ENCODE data around the gene CA7.
"Not testable (repeated sequence)": the region's sequence is repeated elsewhere in the genome, so short reads cannot be mapped to it uniquely, and the experiment has no call there.

Gene CA7

GRCh38 chr16:66857437-66857836 is 13.2 kb downstream of the CA7 start:
- no peak overlapping the region for H3K4me3 ChIP-seq (replicated peaks; ENCODE audit: low read depth, low read length)
- DNase-seq (ENCODE audit: extremely low read depth, low read depth), result no peak
- TF ChIP-seq CTCF (IDR thresholded peaks at IDR 0.05; ENCODE audit: low read depth, low read length, missing control alignments), result no peak

- DNase-seq (ENCODE audit: extremely low read depth, low read depth), result no peak
- no peak overlapping the region for H3K4me3 ChIP-seq (replicated peaks; ENCODE audit: low read depth, low read length)
- TF ChIP-seq CTCF (IDR thresholded peaks at IDR 0.05; ENCODE audit: low read depth, low read length, missing control alignments), result no peak
Measured at GRCh38 chr16:66858740-66859396, 14.7 kb downstream of the CA7 start.

GRCh38 chr16:66859397-66860068 is 15.3 kb downstream of the CA7 start:
- no peak for DNase-seq (ENCODE audit: extremely low read depth, low read depth)
- TF ChIP-seq CTCF (IDR thresholded peaks at IDR 0.05; ENCODE audit: low read depth, low read length, missing control alignments), result no peak
- no peak overlapping the region for H3K4me3 ChIP-seq (replicated peaks; ENCODE audit: low read depth, low read length)

GRCh38 chr16:66862023-66862520 is 17.9 kb downstream of the CA7 start:
- no peak for TF ChIP-seq CTCF (IDR thresholded peaks at IDR 0.05; ENCODE audit: low read depth, low read length, missing control alignments)
- no peak for DNase-seq (ENCODE audit: extremely low read depth, low read depth)
- no peak overlapping the region for H3K4me3 ChIP-seq (replicated peaks; ENCODE audit: low read depth, low read length)

GRCh38 chr16:66863707-66864106 is 19.5 kb downstream of the CA7 start:
- DNase-seq (ENCODE audit: extremely low read depth, low read depth), result no peak
- H3K4me3 ChIP-seq (replicated peaks; ENCODE audit: low read depth, low read length), result no peak overlapping the region
- TF ChIP-seq CTCF (IDR thresholded peaks at IDR 0.05; ENCODE audit: low read depth, low read length, missing control alignments), result no peak

- DNase-seq (ENCODE audit: extremely low read depth, low read depth), result no peak
- H3K4me3 ChIP-seq (replicated peaks; ENCODE audit: low read depth, low read length), result no peak overlapping the region
- TF ChIP-seq CTCF (IDR thresholded peaks at IDR 0.05; ENCODE audit: low read depth, low read length, missing control alignments), result no peak
Measured at GRCh38 chr16:66869424-66869823, 25.2 kb downstream of the CA7 start.

- DNase-seq (ENCODE audit: extremely low read depth, low read depth); H3K4me3 ChIP-seq (replicated peaks; ENCODE audit: low read depth, low read length): not testable (repeated sequence)
Measured at GRCh38 chr16:66871363-66871762, 27.1 kb downstream of the CA7 start.
